Measurements from ENCODE around the gene AKR1C3.

DNA sequence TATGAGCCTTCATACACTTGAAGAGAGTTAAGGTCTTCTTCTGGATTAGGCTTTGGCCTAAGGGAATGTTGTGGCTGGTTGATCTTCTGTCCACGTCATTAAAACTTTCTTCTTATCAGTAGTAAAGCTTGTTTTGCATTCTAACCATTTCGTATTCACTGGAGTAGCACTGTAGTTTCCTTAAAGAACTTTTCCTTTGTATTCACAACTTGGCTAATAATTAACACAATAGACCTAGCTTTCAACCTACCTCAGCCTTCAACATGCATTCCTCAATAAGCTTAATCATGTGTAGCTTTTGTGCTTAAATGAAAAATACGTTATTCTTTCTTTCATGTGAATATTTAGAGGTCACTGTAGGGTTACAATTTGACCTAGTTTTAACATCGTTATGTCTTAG is 48.0 kb downstream of the AKR1C3 start:
- TF ChIP-seq, protein P1, sequence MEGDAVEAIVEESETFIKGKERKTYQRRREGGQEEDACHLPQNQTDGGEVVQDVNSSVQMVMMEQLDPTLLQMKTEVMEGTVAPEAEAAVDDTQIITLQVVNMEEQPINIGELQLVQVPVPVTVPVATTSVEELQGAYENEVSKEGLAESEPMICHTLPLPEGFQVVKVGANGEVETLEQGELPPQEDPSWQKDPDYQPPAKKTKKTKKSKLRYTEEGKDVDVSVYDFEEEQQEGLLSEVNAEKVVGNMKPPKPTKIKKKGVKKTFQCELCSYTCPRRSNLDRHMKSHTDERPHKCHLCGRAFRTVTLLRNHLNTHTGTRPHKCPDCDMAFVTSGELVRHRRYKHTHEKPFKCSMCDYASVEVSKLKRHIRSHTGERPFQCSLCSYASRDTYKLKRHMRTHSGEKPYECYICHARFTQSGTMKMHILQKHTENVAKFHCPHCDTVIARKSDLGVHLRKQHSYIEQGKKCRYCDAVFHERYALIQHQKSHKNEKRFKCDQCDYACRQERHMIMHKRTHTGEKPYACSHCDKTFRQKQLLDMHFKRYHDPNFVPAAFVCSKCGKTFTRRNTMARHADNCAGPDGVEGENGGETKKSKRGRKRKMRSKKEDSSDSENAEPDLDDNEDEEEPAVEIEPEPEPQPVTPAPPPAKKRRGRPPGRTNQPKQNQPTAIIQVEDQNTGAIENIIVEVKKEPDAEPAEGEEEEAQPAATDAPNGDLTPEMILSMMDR (IDR thresholded peaks at IDR 0.05): no peak
- TF ChIP-seq POLR2A (IDR thresholded peaks at IDR 0.05): no peak
